Kidney (tissue), 14 donors: ENCODE results near the gene SLCO3A1. TPM values are rescaled to one million over a fixed set of nuclear protein-coding genes. Genes with fewer than 3 reads are reported as not detected.

ENCODE experiments used
- DNase-seq, 5 donors: peaks; one replicate each; pipeline ENCODE4 v3.0.0-alpha.2; 2013 to 2020
- FAIRE-seq: peaks from 2 replicates; lab custom pipeline; 2012; peaks lifted over from hg19 to GRCh38; lab: Jason Lieb, UNC
- H3K27ac ChIP-seq, 2 donors: one replicate each; pipeline ENCODE4 v1.7.0; 2013; ENCODE audit warnings: low read depth in 2 of 2, low read length in 2 of 2, inconsistent platforms in 1 of 2
- H3K27me3 ChIP-seq: one replicate; pipeline ENCODE4 v1.7.1; 2013; ENCODE audit warnings: low read length, inconsistent platforms; ENCODE audit not compliant: control insufficient read depth, insufficient read depth
- H3K36me3 ChIP-seq, 3 donors: one replicate each; pipeline versions ENCODE4 v1.7.0 to v1.7.1; 2013; ENCODE audit warnings: low read length in 3 of 3, control low read depth in 1 of 3, inconsistent platforms in 1 of 3; ENCODE audit not compliant: insufficient read depth in 3 of 3, control insufficient read depth in 2 of 3
- H3K4me1 ChIP-seq, 3 donors: one replicate each; pipeline versions ENCODE4 v1.7.0 to v1.7.1; 2013; ENCODE audit warnings: low read length in 3 of 3, inconsistent platforms in 1 of 3, low read depth in 1 of 3; ENCODE audit not compliant: control insufficient read depth in 2 of 3, insufficient read depth in 2 of 3
- H3K4me3 ChIP-seq, 3 donors: one replicate each; pipeline versions ENCODE4 v1.7.0 to v1.8.1; 2013; ENCODE audit warnings: low read length in 3 of 3, control low read depth in 1 of 3, inconsistent platforms in 1 of 3
- H3K9ac ChIP-seq, 3 donors: one replicate each; pipeline versions ENCODE4 v1.7.0 to v1.7.1; 2013; ENCODE audit warnings: low read length in 3 of 3, control low read depth in 1 of 3, inconsistent platforms in 1 of 3
- H3K9me3 ChIP-seq, 3 donors: one replicate each; pipeline versions ENCODE4 v1.7.0 to v1.7.1; 2013; ENCODE audit warnings: low read length in 3 of 3, control low read depth in 1 of 3, inconsistent platforms in 1 of 3; ENCODE audit not compliant: control insufficient read depth in 2 of 3, insufficient read depth in 1 of 3
- intact Hi-C: fragments of 100-400 bp; cut with DNase I; formaldehyde crosslinking; loops from one replicate; pipeline ENCODE4 v1.11.1; 2022
- polyA plus RNA-seq: library from polyadenylated mRNA; stranded (reverse); fragments of 350-450 nt; fragmentation: Illumina TruSeq; extraction: RNeasy Lipid Tissue Mini Kit (QIAGEN cat#74804); gene quantifications from one replicate; pipeline ENCODE4 v1.2.3, GENCODE V29; 2014; ENCODE audit warnings: low read depth, low replicate concordance; ENCODE audit not compliant: insufficient read depth
- total RNA-seq: library from RNA; stranded (reverse); fragmentation: NEBNext Ultra II Directional; extraction: Animal tissue kit (Norgen Biotek cat#: 25700); gene quantifications from one replicate; pipeline ENCODE4 v1.2.1, GENCODE V29; 2021
- TF ChIP-seq, protein P1 (sequence below): IDR thresholded peaks from 3 replicates; pipeline ENCODE4 v1.5.1; 2012; ENCODE audit warnings: mild to moderate bottlenecking, moderate library complexity, borderline replicate concordance; ENCODE audit not compliant: insufficient read depth; ENCODE audit errors: extremely low read depth
- donor health status: control.
- donor health status: control.
- donor health status: control.
- donor health status: control.
- donor health status: control.
- donor health status: DM: yes; HTN: yes; CAD: no.
- donor health status: Normal renal cell carcinoma (clear cell type).

SLCO3A1 gene
- total and polyA plus RNA-seq, 2 donors from 2014 or later, result 12.8 to 59.4 TPM

DNA sequence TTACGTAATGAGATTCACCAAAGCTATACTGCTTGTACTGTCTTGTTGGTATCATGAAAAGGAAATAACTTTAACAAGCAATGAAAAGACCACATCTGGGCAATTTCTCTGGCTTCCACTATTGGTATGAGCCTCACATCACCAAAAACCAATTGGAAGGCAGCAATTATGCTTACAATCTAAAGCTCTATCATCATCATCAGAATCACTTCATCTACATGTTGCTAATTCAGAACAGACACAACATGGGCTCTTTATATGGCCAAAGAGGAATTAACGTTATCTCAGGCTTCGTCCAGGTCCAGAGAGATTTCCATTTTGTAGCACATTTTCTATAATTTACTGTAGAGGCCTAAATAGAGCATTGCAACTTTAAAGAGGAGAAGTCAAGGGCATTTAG lies 36.6 kb upstream of the SLCO3A1 start:
- no peaks in the 10 kb centered on the region for H3K27me3 ChIP-seq
- FAIRE-seq, result no peak
- intact Hi-C loops, result no loop called here
- no peak overlapping the region for H3K27ac ChIP-seq
- no peak overlapping the region for H3K4me3 ChIP-seq
- DNase-seq, result no peak
- H3K9me3 ChIP-seq, result peaks cover 0 to 12% (median 10%) of the 10 kb centered on the region in 3 donors
- no peaks in the 10 kb centered on the region for H3K36me3 ChIP-seq
- no peaks in the 10 kb centered on the region for H3K4me1 ChIP-seq
- TF ChIP-seq, protein P1, sequence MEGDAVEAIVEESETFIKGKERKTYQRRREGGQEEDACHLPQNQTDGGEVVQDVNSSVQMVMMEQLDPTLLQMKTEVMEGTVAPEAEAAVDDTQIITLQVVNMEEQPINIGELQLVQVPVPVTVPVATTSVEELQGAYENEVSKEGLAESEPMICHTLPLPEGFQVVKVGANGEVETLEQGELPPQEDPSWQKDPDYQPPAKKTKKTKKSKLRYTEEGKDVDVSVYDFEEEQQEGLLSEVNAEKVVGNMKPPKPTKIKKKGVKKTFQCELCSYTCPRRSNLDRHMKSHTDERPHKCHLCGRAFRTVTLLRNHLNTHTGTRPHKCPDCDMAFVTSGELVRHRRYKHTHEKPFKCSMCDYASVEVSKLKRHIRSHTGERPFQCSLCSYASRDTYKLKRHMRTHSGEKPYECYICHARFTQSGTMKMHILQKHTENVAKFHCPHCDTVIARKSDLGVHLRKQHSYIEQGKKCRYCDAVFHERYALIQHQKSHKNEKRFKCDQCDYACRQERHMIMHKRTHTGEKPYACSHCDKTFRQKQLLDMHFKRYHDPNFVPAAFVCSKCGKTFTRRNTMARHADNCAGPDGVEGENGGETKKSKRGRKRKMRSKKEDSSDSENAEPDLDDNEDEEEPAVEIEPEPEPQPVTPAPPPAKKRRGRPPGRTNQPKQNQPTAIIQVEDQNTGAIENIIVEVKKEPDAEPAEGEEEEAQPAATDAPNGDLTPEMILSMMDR, result no peak
- no peak overlapping the region for H3K9ac ChIP-seq

DNA sequence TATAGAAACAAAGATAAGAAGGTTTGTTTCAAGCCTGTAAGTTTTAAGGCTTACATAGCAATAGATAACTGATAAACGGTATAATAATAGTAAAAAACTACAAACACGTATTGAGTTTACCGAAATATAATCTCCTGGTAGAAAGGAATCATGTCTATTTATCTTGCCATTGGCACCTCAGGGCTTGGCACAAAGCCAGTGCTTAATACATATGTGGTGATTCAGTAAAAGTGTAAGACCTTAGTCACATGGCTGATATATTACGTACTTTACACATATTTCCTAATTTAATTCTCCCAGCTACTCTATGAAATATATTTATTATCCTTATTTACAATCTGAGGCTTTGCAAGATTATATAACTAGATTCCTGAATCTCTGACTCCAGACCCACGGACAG lies 32.0 kb upstream of the SLCO3A1 start:
- Histone ChIP-seq H3K4me3 (no peak overlapping the region), H3K27ac (no peak overlapping the region), H3K27me3 (no peaks in the 10 kb centered on the region), H3K9me3 (no peaks in the 10 kb centered on the region), H3K4me1 (no peaks in the 10 kb centered on the region), H3K9ac (no peak overlapping the region), H3K36me3 (no peaks in the 10 kb centered on the region)
- TF ChIP-seq, protein P1, result no peak
- FAIRE-seq, result no peak
- intact Hi-C loops, result loop anchor here (10.0 kb wide), 1 partner anchor 517 kb away; no protein-coding TSS in a partner anchor
- DNase-seq, result no peak

DNA sequence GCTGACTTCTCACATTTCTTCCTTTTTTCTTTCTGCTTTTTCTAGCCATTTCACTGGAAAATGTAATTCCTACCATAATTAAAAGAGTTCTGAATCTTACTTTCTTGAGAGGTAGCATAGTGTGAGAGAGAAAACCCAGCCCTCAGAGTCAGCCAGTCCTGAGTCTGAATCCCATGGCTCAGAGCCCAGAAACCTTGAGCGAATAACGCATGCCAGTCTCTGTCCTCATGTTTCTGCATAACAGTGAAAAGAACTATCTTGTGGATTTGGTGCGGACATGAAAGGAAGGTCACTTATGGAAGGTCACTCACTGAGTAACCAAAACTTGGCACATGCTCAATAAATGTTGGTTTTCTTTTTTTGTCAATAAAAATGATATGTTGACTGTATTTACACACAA lies 29.3 kb upstream of the SLCO3A1 start:
- FAIRE-seq (no peak), DNase-seq (no peak)
- Histone ChIP-seq H3K27ac (no peak overlapping the region), H3K4me1 (no peaks in the 10 kb centered on the region), H3K36me3 (no peaks in the 10 kb centered on the region), H3K27me3 (no peaks in the 10 kb centered on the region), H3K9me3 (no peaks in the 10 kb centered on the region), H3K9ac (no peak overlapping the region), H3K4me3 (no peak overlapping the region)
- TF ChIP-seq, protein P1, result no peak
- intact Hi-C loops, result loop anchor here (10.0 kb wide), 1 partner anchor 519 kb away; no protein-coding TSS in a partner anchor

DNA sequence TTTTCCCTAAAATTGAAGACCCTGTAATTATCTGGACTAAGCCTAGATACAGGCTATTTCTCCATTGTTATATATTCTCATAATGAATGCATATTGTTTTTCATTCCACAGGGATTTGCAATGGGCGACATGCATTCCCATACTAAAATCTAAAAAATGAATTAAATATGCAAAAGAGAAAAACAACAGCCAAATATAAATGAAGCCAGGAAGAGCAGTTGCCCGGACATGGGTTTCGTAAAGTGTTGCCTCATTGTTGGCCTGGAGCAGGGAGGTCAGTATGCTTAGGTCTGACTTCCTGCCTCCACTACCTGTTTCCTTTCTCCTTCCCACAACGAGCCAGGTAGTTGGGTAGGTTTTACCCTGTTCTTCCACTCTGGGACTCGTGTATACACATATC lies 27.1 kb upstream of the SLCO3A1 start:
- intact Hi-C loops, result loop anchor here (10.0 kb wide), 1 partner anchor 522 kb away; no protein-coding TSS in a partner anchor
- H3K4me3 ChIP-seq, result no peak overlapping the region
- no peaks in the 10 kb centered on the region for H3K36me3 ChIP-seq
- H3K9ac ChIP-seq, result no peak overlapping the region
- no peaks in the 10 kb centered on the region for H3K9me3 ChIP-seq
- H3K27me3 ChIP-seq, result no peaks in the 10 kb centered on the region
- no peaks in the 10 kb centered on the region for H3K4me1 ChIP-seq
- no peak for FAIRE-seq
- TF ChIP-seq, protein P1, result no peak
- no peak overlapping the region for H3K27ac ChIP-seq
- DNase-seq, result no peak
